Measurements from ENCODE around the gene TMEM45B.
"Not testable (repeated sequence)": the region's sequence is repeated elsewhere in the genome, so short reads cannot be mapped to it uniquely, and the experiment has no call there.

- TF ChIP-seq CTCF (conservative IDR thresholded peaks at IDR 0.05 in 1 of 2, IDR thresholded peaks at IDR 0.05 in 1 of 2; ENCODE audit: low read depth in 1 of 2, low read length in 2 of 2); EZH2 (IDR thresholded peaks at IDR 0.05; ENCODE audit: low read length, missing control alignments): not testable (repeated sequence)
Observed at GRCh38 chr11:129818236-129818635, 2.6 kb downstream of the TMEM45B start.

Measured in fibroblast of lung (primary cell).